Astrocyte (in vitro differentiated cells and primary cell): ENCODE data around the gene HTR1A. TPM values are rescaled to one million over a fixed set of nuclear protein-coding genes. Genes with fewer than 3 reads are reported as not detected.

Source experiments
- DNase-seq: peaks from one replicate; pipeline ENCODE4 v3.0.0-alpha.2; 2010; ENCODE audit warnings: low read depth
- FAIRE-seq: peaks from 2 replicates; lab custom pipeline; 2011; peaks lifted over from hg19 to GRCh38; lab: Jason Lieb, UNC
- H2AFZ ChIP-seq: 2 replicates; pipeline ENCODE4 v1.6.0; 2012; ENCODE audit warnings: low read depth, low read length, inconsistent platforms
- H3K27ac ChIP-seq: 2 replicates; pipeline ENCODE4 v1.5.1; 2011; ENCODE audit warnings: low read depth, low read length, inconsistent platforms
- H3K27me3 ChIP-seq: 2 replicates; pipeline ENCODE4 v1.6.0; 2011; ENCODE audit warnings: low read length, inconsistent platforms; ENCODE audit not compliant: insufficient read depth
- H3K36me3 ChIP-seq: 2 replicates; pipeline ENCODE4 v1.5.1; 2011; ENCODE audit warnings: low read length, inconsistent platforms; ENCODE audit not compliant: insufficient read depth
- H3K4me1 ChIP-seq: 2 replicates; pipeline ENCODE4 v1.5.1; 2011; ENCODE audit warnings: low read length, inconsistent platforms; ENCODE audit not compliant: insufficient read depth
- H3K4me2 ChIP-seq: 2 replicates; pipeline ENCODE4 v1.6.0; 2012; ENCODE audit warnings: low read length, inconsistent platforms
- H3K4me3 ChIP-seq: 2 replicates; pipeline ENCODE4 v1.5.1; 2011; ENCODE audit warnings: low read depth, mild to moderate bottlenecking, low read length, inconsistent platforms; ENCODE audit not compliant: insufficient read depth
- H3K79me2 ChIP-seq: 2 replicates; pipeline ENCODE4 v1.6.0; 2012; ENCODE audit warnings: mild to moderate bottlenecking, low read length, inconsistent platforms; ENCODE audit not compliant: insufficient read depth
- H3K9ac ChIP-seq: 2 replicates; pipeline ENCODE4 v1.6.0; 2012; ENCODE audit warnings: mild to moderate bottlenecking, low read length, inconsistent platforms
- H3K9me3 ChIP-seq: 2 replicates; pipeline ENCODE4 v1.5.1; 2012; ENCODE audit warnings: low read depth, mild to moderate bottlenecking, low read length, inconsistent platforms; ENCODE audit not compliant: insufficient read depth
- H4K20me1 ChIP-seq: 2 replicates; pipeline ENCODE4 v1.6.0; 2012; ENCODE audit warnings: low read length, inconsistent platforms; ENCODE audit not compliant: insufficient read depth
- H3K27ac Mint-ChIP-seq: one replicate; pipeline ENCODE4 v1.8.0; 2021; ENCODE audit warnings: mild to moderate bottlenecking, mixed read lengths; ENCODE audit not compliant: unreplicated experiment
- H3K27me3 Mint-ChIP-seq: one replicate; pipeline ENCODE4 v1.8.0; 2021; ENCODE audit warnings: low read depth, mixed read lengths; ENCODE audit not compliant: unreplicated experiment
- H3K36me3 Mint-ChIP-seq: one replicate; pipeline ENCODE4 v1.8.0; 2021; ENCODE audit warnings: low read depth, mixed read lengths; ENCODE audit not compliant: unreplicated experiment
- H3K4me1 Mint-ChIP-seq: one replicate; pipeline ENCODE4 v1.8.0; 2021; ENCODE audit warnings: low read depth, mixed read lengths; ENCODE audit not compliant: unreplicated experiment
- H3K4me3 Mint-ChIP-seq: one replicate; pipeline ENCODE4 v1.8.0; 2021; ENCODE audit warnings: mild to moderate bottlenecking, moderate library complexity, mixed read lengths; ENCODE audit not compliant: unreplicated experiment
- H3K9me3 Mint-ChIP-seq: one replicate; pipeline ENCODE4 v1.8.0; 2021; ENCODE audit warnings: mild to moderate bottlenecking, mixed read lengths; ENCODE audit not compliant: unreplicated experiment
- EZH2 ChIP-seq: IDR thresholded peaks from 2 replicates; pipeline ENCODE4 v1.6.1; 2012; ENCODE audit warnings: mild to moderate bottlenecking, low read length, inconsistent platforms; ENCODE audit not compliant: insufficient read depth
- total RNA-seq: library from RNA; stranded (reverse); gene quantifications from 2 replicates; pipeline ENCODE4 v1.2.1, GENCODE V29; 2021
- TF ChIP-seq, protein P1 (sequence below): IDR thresholded peaks from 2 replicates; pipeline ENCODE4 v1.5.1; 2011; ENCODE audit warnings: low read depth, mild to moderate bottlenecking, inconsistent platforms, low read length, moderate library complexity; ENCODE audit not compliant: insufficient read depth

The HTR1A gene
- total RNA-seq, 1 donor from 2014 or later, result not detected

DNA sequence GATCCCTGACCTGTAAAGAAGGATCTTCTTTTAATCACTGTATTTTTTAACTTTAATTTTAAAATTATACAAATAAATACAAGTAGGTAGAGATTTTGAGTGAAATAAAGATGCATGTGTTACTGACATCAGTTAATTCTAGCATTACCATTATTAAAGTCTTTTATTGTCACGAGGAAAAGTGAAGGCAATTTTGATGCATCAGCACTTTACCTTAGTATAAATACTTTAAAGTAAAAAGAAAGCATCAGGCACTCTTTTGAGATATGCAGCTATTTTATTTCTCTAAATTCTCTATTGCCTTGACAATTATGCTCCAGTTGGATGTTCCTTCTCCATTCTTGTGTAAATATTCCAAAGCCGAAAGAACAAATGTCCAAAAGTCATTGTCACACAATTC is 4.6 kb downstream of the HTR1A start:
- H3K27me3 Mint-ChIP-seq, result peaks cover 23% of the 10 kb centered on the region
- no peak overlapping the region for H3K4me3 ChIP-seq
- peaks cover 8% of the 10 kb centered on the region for H3K4me1 Mint-ChIP-seq

DNA sequence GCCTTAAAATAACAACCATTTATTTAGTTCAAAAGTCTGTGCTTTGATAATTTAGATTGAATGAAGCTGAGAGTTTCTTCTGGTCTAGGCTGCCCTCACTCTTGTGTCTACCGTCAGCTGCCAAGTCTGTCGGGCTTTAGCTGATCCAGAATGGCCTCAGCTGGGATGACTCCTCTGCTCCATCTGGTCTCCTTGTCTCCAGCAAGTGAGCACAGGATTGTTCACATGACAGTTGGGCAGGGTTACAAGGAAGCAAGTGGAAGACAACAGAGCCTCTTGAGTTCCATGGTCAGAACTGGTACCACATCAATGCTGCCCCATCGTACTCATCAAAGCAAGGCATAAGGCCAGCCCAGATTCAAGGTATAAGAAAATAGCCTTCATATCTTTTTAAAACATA is 9.0 kb downstream of the HTR1A start:
- no peaks in the 10 kb centered on the region for H3K36me3 ChIP-seq
- H3K79me2 ChIP-seq, result no peaks in the 10 kb centered on the region
- TF ChIP-seq EZH2, result no peak
- TF ChIP-seq, protein P1, sequence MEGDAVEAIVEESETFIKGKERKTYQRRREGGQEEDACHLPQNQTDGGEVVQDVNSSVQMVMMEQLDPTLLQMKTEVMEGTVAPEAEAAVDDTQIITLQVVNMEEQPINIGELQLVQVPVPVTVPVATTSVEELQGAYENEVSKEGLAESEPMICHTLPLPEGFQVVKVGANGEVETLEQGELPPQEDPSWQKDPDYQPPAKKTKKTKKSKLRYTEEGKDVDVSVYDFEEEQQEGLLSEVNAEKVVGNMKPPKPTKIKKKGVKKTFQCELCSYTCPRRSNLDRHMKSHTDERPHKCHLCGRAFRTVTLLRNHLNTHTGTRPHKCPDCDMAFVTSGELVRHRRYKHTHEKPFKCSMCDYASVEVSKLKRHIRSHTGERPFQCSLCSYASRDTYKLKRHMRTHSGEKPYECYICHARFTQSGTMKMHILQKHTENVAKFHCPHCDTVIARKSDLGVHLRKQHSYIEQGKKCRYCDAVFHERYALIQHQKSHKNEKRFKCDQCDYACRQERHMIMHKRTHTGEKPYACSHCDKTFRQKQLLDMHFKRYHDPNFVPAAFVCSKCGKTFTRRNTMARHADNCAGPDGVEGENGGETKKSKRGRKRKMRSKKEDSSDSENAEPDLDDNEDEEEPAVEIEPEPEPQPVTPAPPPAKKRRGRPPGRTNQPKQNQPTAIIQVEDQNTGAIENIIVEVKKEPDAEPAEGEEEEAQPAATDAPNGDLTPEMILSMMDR, result no peak
- H3K4me1 Mint-ChIP-seq, result no peaks in the 10 kb centered on the region
- H4K20me1 ChIP-seq, result no peaks in the 10 kb centered on the region
- no peak overlapping the region for H3K4me3 Mint-ChIP-seq
- H3K27ac ChIP-seq, result no peak overlapping the region
- H3K27me3 ChIP-seq, result no peaks in the 10 kb centered on the region
- H3K9me3 ChIP-seq, result no peaks in the 10 kb centered on the region
- no peaks in the 10 kb centered on the region for H3K4me1 ChIP-seq
- no peaks in the 10 kb centered on the region for H3K9me3 Mint-ChIP-seq
- no peak for DNase-seq
- no peak overlapping the region for H3K4me2 ChIP-seq
- H3K36me3 Mint-ChIP-seq, result no peaks in the 10 kb centered on the region
- no peak overlapping the region for H2AFZ ChIP-seq
- FAIRE-seq, result no peak
- H3K27ac Mint-ChIP-seq, result no peak overlapping the region
- no peak overlapping the region for H3K9ac ChIP-seq
- no peaks in the 10 kb centered on the region for H3K27me3 Mint-ChIP-seq
- no peak overlapping the region for H3K4me3 ChIP-seq

More for the DNA sequence above, 4.6 kb downstream of the HTR1A start:
- H3K4me1 ChIP-seq, result no peaks in the 10 kb centered on the region
- H2AFZ ChIP-seq, result no peak overlapping the region
- H4K20me1 ChIP-seq, result no peaks in the 10 kb centered on the region
- no peak overlapping the region for H3K4me2 ChIP-seq
- no peaks in the 10 kb centered on the region for H3K36me3 ChIP-seq
- no peak overlapping the region for H3K9ac ChIP-seq
- no peak overlapping the region for H3K27ac ChIP-seq
- H3K9me3 Mint-ChIP-seq, result peaks cover 9% of the 10 kb centered on the region
- H3K4me3 Mint-ChIP-seq, result no peak overlapping the region
- no peaks in the 10 kb centered on the region for H3K79me2 ChIP-seq
- TF ChIP-seq, protein P1, result no peak
- TF ChIP-seq EZH2, result no peak
- H3K36me3 Mint-ChIP-seq, result no peaks in the 10 kb centered on the region
- peaks cover 25% of the 10 kb centered on the region for H3K27me3 ChIP-seq
- peaks cover 3% of the 10 kb centered on the region for H3K9me3 ChIP-seq
- FAIRE-seq, result no peak
- H3K27ac Mint-ChIP-seq, result no peak overlapping the region
- no peak for DNase-seq

DNA sequence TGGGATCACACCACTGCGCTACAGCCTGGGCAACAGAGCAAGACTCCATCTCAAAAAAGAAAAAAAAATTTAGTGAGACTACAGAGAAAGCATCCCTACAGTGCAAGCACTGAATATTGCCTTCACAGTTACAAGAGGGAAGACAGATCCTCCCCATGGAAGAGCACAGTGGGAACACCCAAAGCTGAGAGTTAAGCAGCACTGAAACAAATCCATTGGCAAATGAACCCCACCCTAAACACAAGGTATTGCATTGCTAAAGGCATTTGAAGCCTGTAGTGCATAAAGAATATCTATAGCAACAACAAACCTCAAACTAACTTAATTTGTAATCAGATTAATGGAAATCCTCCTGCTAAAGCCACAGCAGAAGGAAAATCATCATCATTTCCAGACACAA is 27.1 kb downstream of the HTR1A start:
- Mint-ChIP-seq H3K27me3 (no peaks in the 10 kb centered on the region), H3K4me1 (peaks cover 15% of the 10 kb centered on the region)

More for the DNA sequence above, 27.1 kb downstream of the HTR1A start:
- H3K4me1 ChIP-seq, result no peaks in the 10 kb centered on the region
- H3K4me2 ChIP-seq, result no peak overlapping the region
- H3K27ac Mint-ChIP-seq, result no peak overlapping the region
- no peaks in the 10 kb centered on the region for H3K36me3 ChIP-seq
- no peak for TF ChIP-seq EZH2
- TF ChIP-seq, protein P1, result no peak
- no peak overlapping the region for H3K4me3 ChIP-seq
- H3K27me3 ChIP-seq, result no peaks in the 10 kb centered on the region
- H4K20me1 ChIP-seq, result no peaks in the 10 kb centered on the region
- no peak overlapping the region for H3K9ac ChIP-seq
- DNase-seq (no peak), FAIRE-seq (no peak)
- H3K4me3 Mint-ChIP-seq, result no peak overlapping the region
- no peak overlapping the region for H3K27ac ChIP-seq
- no peak overlapping the region for H2AFZ ChIP-seq
- H3K9me3 Mint-ChIP-seq, result no peaks in the 10 kb centered on the region
- no peaks in the 10 kb centered on the region for H3K36me3 Mint-ChIP-seq
- H3K9me3 ChIP-seq, result no peaks in the 10 kb centered on the region
- no peaks in the 10 kb centered on the region for H3K79me2 ChIP-seq
